Tibial artery (tissue), 4 donors: ENCODE measurements around the gene PXK.

Source experiments
- DNase-seq, 2 donors: peaks; one replicate each; pipeline ENCODE4 v3.0.0-alpha.2; 2019
- H3K27ac ChIP-seq, 2 donors: fragments of 200-600 bp; sonication (generic) in 1 of 2; 1 replicate in 1 of 2; 2 replicates in 1 of 2; pipeline ENCODE4 v1.5.1; 2018 to 2019; ENCODE audit warnings: mild to moderate bottlenecking in 1 of 2
- H3K27me3 ChIP-seq, 2 donors: fragments of 200-600 bp; sonication (generic) in 1 of 2; one replicate each; pipeline versions ENCODE4 v1.5.1 to v1.6.0; 2016 to 2019
- H3K36me3 ChIP-seq, 3 donors: fragments of 200-600 bp; sonication (generic) in 2 of 3; one replicate each; pipeline ENCODE4 v1.5.1; 2016 to 2019; ENCODE audit warnings: mild to moderate bottlenecking in 2 of 3
- H3K4me1 ChIP-seq, 4 donors: fragments of 200-600 bp; sonication (generic) in 2 of 4; 1 replicate in 3 of 4; 2 replicates in 1 of 4; pipeline ENCODE4 v1.5.1; 2016 to 2019
- H3K4me3 ChIP-seq, 2 donors: fragments of 200-600 bp; sonication (generic) in 1 of 2; 1 replicate in 1 of 2; 2 replicates in 1 of 2; pipeline ENCODE4 v1.5.1; 2018 to 2019; ENCODE audit warnings: mild to moderate bottlenecking in 2 of 2
- H3K9me3 ChIP-seq, 3 donors: fragments of 200-600 bp; sonication (generic) in 1 of 3; one replicate each; pipeline ENCODE4 v1.5.1; 2016 to 2019
- CTCF ChIP-seq, 2 experiments: fragments of 200-600 bp in 1 of 2; fragments of 450-650 bp in 1 of 2; IDR thresholded peaks; one replicate each; pipeline ENCODE4 v1.5.1; 2017 to 2019; ENCODE audit warnings: antibody characterized with exemption in 2 of 2, mild to moderate bottlenecking in 1 of 2, moderate library complexity in 1 of 2
- intact Hi-C: fragments of 100-400 bp; cut with DNase I; formaldehyde crosslinking; loops from one replicate; pipeline ENCODE4 v1.15.0; 2023; ENCODE audit warnings: low total_unique reads

PXK gene

GRCh38 chr3:58471025-58471887 lies 138.6 kb downstream of the PXK start:
- no peak overlapping the region for H3K27ac ChIP-seq
- DNase-seq: no peak

GRCh38 chr3:58473275-58473674 lies 140.6 kb downstream of the PXK start:
- Histone ChIP-seq H3K4me3 (no peak overlapping the region), H3K27me3 (no peaks in the 10 kb centered on the region), H3K36me3 (no peaks in the 10 kb centered on the region), H3K27ac (no peak overlapping the region), H3K4me1 (no peaks in the 10 kb centered on the region), H3K9me3 (no peaks in the 10 kb centered on the region)
- no peak for DNase-seq
- intact Hi-C loops: no loop called here
- no peak for TF ChIP-seq CTCF (IDR thresholded peaks at IDR 0.05)

More at GRCh38 chr3:58471025-58471887, 138.6 kb downstream of the PXK start:
- H3K4me1 ChIP-seq: no peaks in the 10 kb centered on the region
- intact Hi-C loops: no loop called here
- H3K27me3 ChIP-seq: no peaks in the 10 kb centered on the region
- no peak for TF ChIP-seq CTCF (IDR thresholded peaks at IDR 0.05)
- no peaks in the 10 kb centered on the region for H3K9me3 ChIP-seq
- H3K4me3 ChIP-seq: no peak overlapping the region
- no peaks in the 10 kb centered on the region for H3K36me3 ChIP-seq

- no peak for DNase-seq
- H3K9me3 ChIP-seq: no peaks in the 10 kb centered on the region
- H3K4me3 ChIP-seq: no peak overlapping the region
- H3K27ac ChIP-seq: no peak overlapping the region
- H3K36me3 ChIP-seq: no peaks in the 10 kb centered on the region
- no peak for TF ChIP-seq CTCF (IDR thresholded peaks at IDR 0.05)
- H3K4me1 ChIP-seq: no peaks in the 10 kb centered on the region
- intact Hi-C loops: no loop called here
- no peaks in the 10 kb centered on the region for H3K27me3 ChIP-seq
These were observed 141.7 kb downstream of the PXK start for GRCh38 chr3:58474348-58474911.

- no peaks in the 10 kb centered on the region for H3K9me3 ChIP-seq
- H3K36me3 ChIP-seq: no peaks in the 10 kb centered on the region
- no peak overlapping the region for H3K4me3 ChIP-seq
- TF ChIP-seq CTCF (IDR thresholded peaks at IDR 0.05): no peak
- H3K4me1 ChIP-seq: no peaks in the 10 kb centered on the region
- no peak for DNase-seq
- H3K27me3 ChIP-seq: no peaks in the 10 kb centered on the region
- intact Hi-C loops: no loop called here
- no peak overlapping the region for H3K27ac ChIP-seq
These were observed 142.4 kb downstream of the PXK start for GRCh38 chr3:58474967-58475578.
